LNCaP clone FGC (cell line): ENCODE data around the gene IPO4.
A peak's percentile ranks its signal among the peaks of the same experiment; 100 is the strongest.

Experiments
- DNase-seq: peaks from one replicate; pipeline ENCODE4 v3.0.0-alpha.2; 2011; ENCODE audit warnings: low read depth
- H3K4me3 ChIP-seq: 2 replicates; pipeline ENCODE4 v1.5.1; 2011; ENCODE audit warnings: mild to moderate bottlenecking, low read depth, low read length, control low read depth
- CTCF ChIP-seq: IDR thresholded peaks from 2 replicates; pipeline ENCODE4 v1.5.1; 2012; ENCODE audit warnings: mild to moderate bottlenecking; ENCODE audit not compliant: control insufficient read depth, insufficient read depth; ENCODE audit errors: extremely low read depth

Gene IPO4

GRCh38 chr14:24234095-24235005, 45.7 kb upstream of the IPO4 start:
- no peak overlapping the region for H3K4me3 ChIP-seq
- no peak for DNase-seq
- TF ChIP-seq CTCF, result no peak

GRCh38 chr14:24233538-24233866, 44.9 kb upstream of the IPO4 start:
- no peak for TF ChIP-seq CTCF
- H3K4me3 ChIP-seq, result peak overlapping the region; percentile 80
- no peak for DNase-seq

- no peak for DNase-seq
- H3K4me3 ChIP-seq, result peak within 1 kb of the TSS; percentile 80
- no peak for TF ChIP-seq CTCF
Observed at GRCh38 chr14:24232645-24233537, 44.3 kb upstream of the IPO4 start, which contains the start of gene GMPR2. Gene GMPR2, plus strand, starts transcription at chr14:24232929. Its CDS starts 325 bp downstream, at chr14:24233254.

GRCh38 chr14:24232121-24232644, 43.6 kb upstream of the IPO4 start, which contains the start of gene NEDD8:
Gene NEDD8, minus strand, starts transcription at chr14:24232367. Its CDS starts 100 bp downstream, at chr14:24232267.
- no peak for TF ChIP-seq CTCF
- DNase-seq, result peak; percentile 82
- peak within 1 kb of the TSS; percentile 80 for H3K4me3 ChIP-seq

GRCh38 chr14:24231263-24232120, 42.9 kb upstream of the IPO4 start:
- H3K4me3 ChIP-seq, result peak overlapping the region; percentile 80
- no peak for DNase-seq
- no peak for TF ChIP-seq CTCF

- no peak for DNase-seq
- no peak for TF ChIP-seq CTCF
- H3K4me3 ChIP-seq, result no peak overlapping the region
Observed at GRCh38 chr14:24228902-24229301, 40.3 kb upstream of the IPO4 start.
